BLaER1 treated with 17β-estradiol and CSF1 and Interleukin-3, amounts not matched to agents 10 nM and 100 nM (cell line): Measurements from ENCODE around the gene PPIC.

Experiments used
- H3K27ac ChIP-seq, 11 experiments: shearing (Covaris generic); formaldehyde crosslinking; 2 replicates each; pipeline ENCODE4 v1.8.1; 2022
- H3K27me3 ChIP-seq, 11 experiments: shearing (Covaris generic); formaldehyde crosslinking; 2 replicates each; pipeline ENCODE4 v1.8.1; 2022
- H3K36me3 ChIP-seq, 11 experiments: shearing (Covaris generic); formaldehyde crosslinking; 2 replicates each; pipeline ENCODE4 v1.8.1; 2022
- H3K4me1 ChIP-seq, 10 experiments: shearing (Covaris generic); formaldehyde crosslinking; 2 replicates each; pipeline ENCODE4 v1.8.1; 2022
- H3K4me2 ChIP-seq, 11 experiments: shearing (Covaris generic); formaldehyde crosslinking; 2 replicates each; pipeline ENCODE4 v1.8.1; 2022
- H3K4me3 ChIP-seq, 10 experiments: shearing (Covaris generic); formaldehyde crosslinking; 2 replicates each; pipeline ENCODE4 v1.8.1; 2022
- H3K9ac ChIP-seq, 11 experiments: shearing (Covaris generic); formaldehyde crosslinking; 2 replicates each; pipeline ENCODE4 v1.8.1; 2022
- H3K9me3 ChIP-seq, 11 experiments: shearing (Covaris generic); formaldehyde crosslinking; replicated peaks in 1 of 11; 2 replicates each; pipeline ENCODE4 v1.8.1; 2022
- H4K20me1 ChIP-seq, 11 experiments: shearing (Covaris generic); formaldehyde crosslinking; 2 replicates each; pipeline ENCODE4 v1.8.1; 2022
- Cebpa-rat ChIP-seq, 11 experiments: shearing (Covaris generic); IDR thresholded peaks; 2 replicates each; pipeline ENCODE4 v1.8.1; 2022

Gene PPIC

DNA sequence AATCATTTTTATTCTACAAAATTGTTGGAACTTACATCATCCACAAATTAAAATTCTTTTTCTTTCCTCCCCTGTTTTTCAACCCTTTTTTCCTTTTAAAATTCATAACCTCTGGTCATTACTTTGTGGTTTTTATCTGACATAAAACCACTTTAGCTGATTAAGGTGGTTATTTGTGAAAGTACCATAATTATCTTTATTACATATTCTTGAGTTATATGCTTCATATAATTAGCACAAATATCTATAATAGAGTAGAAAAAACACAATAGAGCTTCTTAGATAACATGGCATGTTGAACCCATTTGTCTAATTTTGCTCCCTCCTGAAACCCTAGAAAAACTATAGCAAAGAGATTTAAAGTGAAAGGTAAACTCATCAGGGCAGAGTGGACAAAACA is 22.9 kb upstream of the PPIC start:
- Histone ChIP-seq H3K27ac (no peak overlapping the region), H3K4me2 (no peak overlapping the region), H3K9me3 (peaks cover 0 to 11% (median 4%) of the 10 kb centered on the region in 11 experiments; a peak in 6 of 22 replicates), H3K27me3 (no peaks in the 10 kb centered on the region), H3K4me1 (no peaks in the 10 kb centered on the region), H3K4me3 (no peak overlapping the region), H3K36me3 (no peaks in the 10 kb centered on the region), H3K9ac (no peak overlapping the region), H4K20me1 (no peaks in the 10 kb centered on the region)
- no peak for TF ChIP-seq Cebpa-rat (IDR thresholded peaks at IDR 0.05)

DNA sequence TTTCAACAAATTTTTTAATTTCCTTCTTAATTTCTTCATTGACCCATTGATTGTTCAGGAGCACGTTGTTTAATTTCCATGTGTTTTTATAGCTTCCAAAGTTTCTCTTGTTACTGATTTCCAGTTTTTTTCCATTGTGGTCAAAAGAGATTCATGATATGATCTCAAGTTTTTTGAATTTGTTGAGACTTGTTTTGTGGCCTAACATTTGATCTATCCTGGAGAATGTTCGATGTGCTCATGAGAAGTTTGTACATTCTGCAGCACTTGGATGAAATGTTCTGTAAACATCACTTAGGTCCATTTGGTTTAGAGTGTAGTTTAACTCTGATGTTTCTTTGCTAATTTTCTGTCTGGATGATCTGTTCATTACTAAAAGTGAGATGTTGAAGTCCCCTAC is 14.7 kb upstream of the PPIC start:
- no peaks in the 10 kb centered on the region for H4K20me1 ChIP-seq
- no peak for TF ChIP-seq Cebpa-rat (IDR thresholded peaks at IDR 0.05)
- no peaks in the 10 kb centered on the region for H3K27me3 ChIP-seq
- H3K4me2 ChIP-seq, result no peak overlapping the region
- H3K4me1 ChIP-seq, result no peaks in the 10 kb centered on the region
- no peak overlapping the region for H3K9ac ChIP-seq
- peaks cover 4 to 23% (median 13%) of the 10 kb centered on the region in 11 experiments; a peak in 17 of 22 replicates for H3K9me3 ChIP-seq
- H3K27ac ChIP-seq, result no peak overlapping the region
- H3K36me3 ChIP-seq, result no peaks in the 10 kb centered on the region
- no peak overlapping the region for H3K4me3 ChIP-seq

DNA sequence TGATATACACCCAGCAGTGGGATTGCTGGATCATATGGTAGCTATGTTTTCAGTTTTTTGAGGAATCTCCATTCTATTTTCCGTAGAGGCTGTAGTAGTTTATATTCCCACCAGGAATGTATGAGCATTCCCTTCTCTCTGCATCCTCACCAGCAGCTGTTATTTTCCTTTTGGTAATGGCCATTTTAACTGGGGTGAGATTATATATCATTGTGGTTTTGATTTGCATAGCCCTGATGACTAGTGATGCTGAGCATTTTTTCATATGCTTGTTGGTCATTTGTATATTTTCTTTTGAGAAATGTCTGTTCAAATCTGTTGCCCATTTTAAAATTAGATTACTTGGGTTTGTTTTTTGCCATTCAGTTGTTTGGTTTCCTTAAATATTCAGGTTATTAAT is 11.2 kb upstream of the PPIC start:
- Histone ChIP-seq H3K27ac (no peak overlapping the region), H3K4me2 (no peak overlapping the region), H3K9me3 (peaks cover 4 to 18% (median 12%) of the 10 kb centered on the region in 11 experiments; a peak in 17 of 22 replicates), H4K20me1 (no peaks in the 10 kb centered on the region), H3K9ac (no peak overlapping the region), H3K4me1 (no peaks in the 10 kb centered on the region), H3K4me3 (no peak overlapping the region), H3K27me3 (no peaks in the 10 kb centered on the region), H3K36me3 (no peaks in the 10 kb centered on the region)
- no peak for TF ChIP-seq Cebpa-rat (IDR thresholded peaks at IDR 0.05)

DNA sequence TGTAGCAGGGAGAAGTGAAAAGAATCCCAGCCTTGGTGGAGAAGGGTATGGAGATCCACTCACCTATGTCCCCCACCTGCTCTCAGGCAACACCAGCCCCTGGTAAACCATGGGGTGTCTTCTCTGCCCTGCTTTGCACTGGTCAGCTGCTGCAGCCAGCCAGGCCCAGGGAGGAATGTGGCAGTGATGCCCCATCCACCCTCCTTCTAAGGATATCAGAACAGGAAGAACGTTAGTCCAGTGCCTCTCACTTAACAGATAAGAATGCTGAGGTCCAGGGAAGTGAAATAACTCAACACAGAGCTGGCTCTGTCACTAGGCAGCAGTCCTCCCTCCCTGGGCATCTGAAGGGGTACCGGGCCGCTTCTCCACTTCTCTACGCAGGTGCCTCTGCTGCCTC is 9.7 kb upstream of the PPIC start:
- no peaks in the 10 kb centered on the region for H4K20me1 ChIP-seq
- H3K4me2 ChIP-seq, result no peak overlapping the region
- H3K27ac ChIP-seq, result no peak overlapping the region
- no peaks in the 10 kb centered on the region for H3K27me3 ChIP-seq
- H3K4me1 ChIP-seq, result no peaks in the 10 kb centered on the region
- no peak for TF ChIP-seq Cebpa-rat (IDR thresholded peaks at IDR 0.05)
- H3K9ac ChIP-seq, result no peak overlapping the region
- H3K9me3 ChIP-seq, result peaks cover 0 to 4% (median 0%) of the 10 kb centered on the region in 11 experiments; a peak in 6 of 22 replicates
- H3K4me3 ChIP-seq, result no peak overlapping the region
- H3K36me3 ChIP-seq, result no peaks in the 10 kb centered on the region

DNA sequence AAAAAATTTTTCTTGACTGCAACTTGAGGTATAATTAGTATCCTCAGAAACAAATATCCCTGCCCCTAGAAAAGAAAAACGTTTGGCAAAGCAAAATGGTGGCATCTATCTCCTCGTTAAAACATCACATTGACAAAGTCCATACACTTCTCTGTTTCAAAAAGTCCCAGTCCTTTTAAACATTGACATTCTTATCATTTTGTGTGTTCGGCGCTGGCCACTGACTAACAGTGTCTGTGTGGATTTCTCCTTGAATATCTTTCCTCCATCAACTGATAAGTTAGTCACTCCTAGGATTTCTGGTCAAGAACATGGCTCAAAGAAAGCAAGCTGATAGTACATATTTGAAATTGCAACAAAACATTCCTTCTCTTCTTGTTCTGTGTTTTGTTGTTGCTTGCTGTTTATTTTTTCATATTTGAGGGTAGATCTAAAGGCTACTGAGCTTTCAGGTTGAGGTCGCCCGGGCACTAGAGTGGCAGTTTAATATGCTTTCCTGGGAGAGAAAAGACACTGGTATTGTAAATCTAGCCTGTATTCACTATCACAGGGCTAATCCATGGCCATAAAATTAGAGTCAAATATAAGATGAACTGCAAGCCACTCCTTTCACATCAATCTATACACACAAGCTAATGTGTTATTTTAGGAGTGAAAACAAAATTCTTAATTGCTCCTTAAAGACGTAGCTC is 8.5 kb upstream of the PPIC start:
- no peak overlapping the region for H3K4me2 ChIP-seq
- H3K4me3 ChIP-seq, result no peak overlapping the region
- H3K9ac ChIP-seq, result no peak overlapping the region
- TF ChIP-seq Cebpa-rat (IDR thresholded peaks at IDR 0.05), result no peak
- H3K36me3 ChIP-seq, result no peaks in the 10 kb centered on the region
- H3K9me3 ChIP-seq, result no peaks in the 10 kb centered on the region
- no peaks in the 10 kb centered on the region for H4K20me1 ChIP-seq
- H3K27ac ChIP-seq, result no peak overlapping the region
- peaks cover 0 to 4% (median 0%) of the 10 kb centered on the region in 11 experiments; a peak in 2 of 22 replicates for H3K27me3 ChIP-seq
- H3K4me1 ChIP-seq, result no peaks in the 10 kb centered on the region

DNA sequence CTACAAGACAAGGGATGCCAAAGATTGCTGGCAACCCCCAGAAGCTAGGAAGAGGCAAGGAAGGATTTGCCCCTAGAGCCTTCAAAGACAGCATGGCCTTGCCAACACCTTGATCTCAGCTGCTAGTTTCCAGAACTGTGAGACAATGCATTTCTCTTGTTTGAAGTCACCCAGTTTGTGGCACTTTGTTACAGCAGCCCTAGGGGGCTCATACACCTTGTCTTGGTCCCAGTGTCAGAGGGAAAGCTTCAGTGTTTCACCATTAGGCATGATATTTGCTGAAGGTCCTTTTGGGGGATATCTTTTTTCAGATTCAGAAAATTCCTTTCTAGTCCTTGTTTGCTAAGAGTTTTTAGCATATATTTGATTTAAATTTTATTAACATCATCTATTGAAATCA is 3.1 kb upstream of the PPIC start:
- no peak for TF ChIP-seq Cebpa-rat (IDR thresholded peaks at IDR 0.05)
- no peaks in the 10 kb centered on the region for H3K9me3 ChIP-seq
- no peak overlapping the region for H3K4me3 ChIP-seq
- H3K27me3 ChIP-seq, result peaks cover 26 to 58% (median 50%) of the 10 kb centered on the region in 11 experiments
- H3K4me2 ChIP-seq, result no peak overlapping the region
- no peak overlapping the region for H3K9ac ChIP-seq
- no peaks in the 10 kb centered on the region for H3K36me3 ChIP-seq
- no peak overlapping the region for H3K27ac ChIP-seq
- H3K4me1 ChIP-seq, result peaks cover 11 to 20% (median 15%) of the 10 kb centered on the region in 10 experiments; a peak in 19 of 20 replicates
- peaks cover 0 to 9% (median 0%) of the 10 kb centered on the region in 11 experiments; a peak in 6 of 22 replicates for H4K20me1 ChIP-seq

DNA sequence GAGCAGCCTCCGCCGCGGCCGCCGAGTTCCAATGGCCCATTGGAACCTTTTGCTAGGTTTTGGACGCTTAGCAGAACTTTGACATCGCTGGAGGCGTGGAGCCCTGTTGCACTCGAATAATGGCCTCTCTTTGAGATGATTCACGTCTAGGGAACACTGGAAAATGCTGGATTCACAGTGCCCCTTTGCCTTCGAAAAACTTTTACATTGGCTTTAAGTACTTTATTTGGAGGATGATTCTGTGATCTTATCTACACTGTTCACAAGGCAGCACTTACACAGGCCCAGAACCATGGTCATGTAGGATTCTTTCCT is 536 bp upstream of the PPIC start:
- H3K4me2 ChIP-seq, result peak overlapping the region; percentile 86 to 100 (median 98)

DNA sequence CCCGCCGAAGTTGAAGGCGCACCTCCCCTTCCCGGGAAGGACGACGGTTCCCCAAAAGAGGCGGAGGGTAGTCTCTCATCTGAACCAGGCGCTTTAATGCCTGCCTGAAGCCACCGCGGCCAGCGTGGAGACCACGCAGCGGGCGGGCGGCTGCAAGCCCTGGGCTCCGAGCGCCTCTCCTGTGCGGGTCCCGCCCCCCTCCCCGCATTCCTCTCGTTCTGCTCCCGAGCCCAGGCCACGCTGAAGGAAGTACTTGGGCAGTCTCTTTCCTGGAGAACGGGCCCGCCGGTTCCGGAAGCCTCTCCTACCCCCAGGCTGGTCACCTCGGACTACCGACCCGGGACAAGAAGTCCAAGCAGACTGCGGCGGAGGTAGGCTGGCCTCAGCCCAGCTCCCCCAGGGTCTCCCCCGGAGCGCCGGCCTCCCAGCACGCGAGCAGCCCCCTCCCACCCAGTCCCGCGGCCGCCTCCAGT is 571 bp downstream of the PPIC start:
- Histone ChIP-seq H3K4me2 (peak overlapping the region; percentile 86 to 100 (median 98)), H3K27me3 (peaks cover 32 to 72% (median 60%) of the 10 kb centered on the region in 11 experiments), H3K4me1 (peaks cover 11 to 26% (median 22%) of the 10 kb centered on the region in 10 experiments; a peak in 19 of 20 replicates), H3K27ac (peak overlapping the region in 3 of 11 experiments; percentile 15 to 50 (median 40); a peak in 5 of 22 replicates), H3K4me3 (peak overlapping the region; percentile 72 to 92 (median 76)), H3K9me3 (no peaks in the 10 kb centered on the region), H3K9ac (peak overlapping the region; percentile 50 to 79 (median 71); a peak in 21 of 22 replicates), H3K36me3 (no peaks in the 10 kb centered on the region), H4K20me1 (peaks cover 0 to 24% (median 0%) of the 10 kb centered on the region in 11 experiments; a peak in 7 of 22 replicates)
- TF ChIP-seq Cebpa-rat (IDR thresholded peaks at IDR 0.05), result no peak

More for the DNA sequence above, 536 bp upstream of the PPIC start:
- Histone ChIP-seq H4K20me1 (peaks cover 0 to 24% (median 0%) of the 10 kb centered on the region in 11 experiments; a peak in 7 of 22 replicates), H3K4me1 (peaks cover 11 to 26% (median 22%) of the 10 kb centered on the region in 10 experiments; a peak in 19 of 20 replicates), H3K27ac (no peak overlapping the region; a peak in 1 of 22 replicates), H3K9ac (peak overlapping the region; percentile 50 to 79 (median 71); a peak in 20 of 22 replicates), H3K9me3 (no peaks in the 10 kb centered on the region), H3K4me3 (peak overlapping the region; percentile 72 to 92 (median 76)), H3K27me3 (peaks cover 32 to 72% (median 60%) of the 10 kb centered on the region in 11 experiments), H3K36me3 (no peaks in the 10 kb centered on the region)
- no peak for TF ChIP-seq Cebpa-rat (IDR thresholded peaks at IDR 0.05)

DNA sequence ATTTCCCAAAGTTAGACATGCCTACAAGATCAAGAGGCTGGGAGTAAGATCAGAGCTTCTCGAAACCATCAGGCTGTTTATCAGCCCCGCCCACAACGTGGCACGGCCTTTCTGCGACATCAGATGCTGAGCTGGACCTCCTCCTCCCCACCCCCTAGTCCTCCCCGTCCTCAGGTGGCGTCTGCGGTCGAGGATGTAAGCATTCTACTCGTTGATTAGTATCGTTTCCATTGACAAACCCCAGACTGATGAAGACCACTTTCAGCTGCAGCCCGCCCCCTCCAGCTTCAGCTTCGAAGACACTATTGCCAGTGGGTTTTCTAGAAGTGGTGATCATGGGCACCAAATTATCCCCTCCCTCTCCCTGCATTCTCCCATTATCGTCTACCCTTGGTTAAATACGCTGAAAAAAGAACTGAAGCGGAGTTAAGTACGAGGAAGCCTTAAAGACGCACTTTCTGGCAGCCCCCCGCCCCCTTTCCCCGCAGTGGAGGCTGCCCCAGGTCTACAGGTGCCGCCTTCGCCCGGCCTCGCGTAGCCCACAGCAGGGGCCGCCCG is 1.1 kb downstream of the PPIC start:
- H3K9ac ChIP-seq, result peak overlapping the region; percentile 50 to 79 (median 71); a peak in 19 of 22 replicates
- H4K20me1 ChIP-seq, result peaks cover 0 to 24% (median 0%) of the 10 kb centered on the region in 11 experiments; a peak in 7 of 22 replicates
- peak overlapping the region in 2 of 11 experiments; percentile 15 to 40; a peak in 3 of 22 replicates for H3K27ac ChIP-seq
- peak overlapping the region; percentile 86 to 100 (median 98) for H3K4me2 ChIP-seq
- no peak for TF ChIP-seq Cebpa-rat (IDR thresholded peaks at IDR 0.05)
- peak overlapping the region; percentile 72 to 92 (median 76) for H3K4me3 ChIP-seq
- no peaks in the 10 kb centered on the region for H3K9me3 ChIP-seq
- no peaks in the 10 kb centered on the region for H3K36me3 ChIP-seq
- peaks cover 32 to 72% (median 60%) of the 10 kb centered on the region in 11 experiments for H3K27me3 ChIP-seq
- H3K4me1 ChIP-seq, result peaks cover 11 to 26% (median 22%) of the 10 kb centered on the region in 10 experiments; a peak in 19 of 20 replicates
